Measurements from ENCODE around the gene KCTD14.
"Not testable (repeated sequence)": the region's sequence is repeated elsewhere in the genome, so short reads cannot be mapped to it uniquely, and the experiment has no call there.

Gene KCTD14

GRCh38 chr11:78025378-78025777, 2.3 kb upstream of the KCTD14 start:
- no peak for DNase-seq (ENCODE audit: low read depth, low spot score)

DNA sequence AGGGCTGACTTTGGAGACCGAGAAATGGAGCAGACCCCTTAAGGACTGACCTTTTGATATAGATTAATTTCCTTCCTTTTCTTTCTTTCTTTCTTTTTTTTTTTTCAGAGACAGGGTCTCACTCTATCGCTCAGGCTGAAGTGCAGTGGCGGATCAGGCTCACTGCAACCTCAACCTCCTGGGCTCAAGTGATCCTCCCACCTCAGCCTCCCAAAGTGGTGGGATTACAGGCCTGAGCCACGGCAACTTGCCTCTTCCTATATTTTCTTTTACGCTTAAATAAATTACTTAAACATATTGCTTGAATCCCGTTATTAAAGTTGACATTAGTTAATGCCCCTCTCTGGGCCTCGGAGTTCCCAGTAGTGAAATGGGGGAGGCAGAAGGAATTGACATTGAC, 350 bp upstream of the KCTD14 start:
- DNase-seq (ENCODE audit: low read depth, low spot score) = no peak

DNA sequence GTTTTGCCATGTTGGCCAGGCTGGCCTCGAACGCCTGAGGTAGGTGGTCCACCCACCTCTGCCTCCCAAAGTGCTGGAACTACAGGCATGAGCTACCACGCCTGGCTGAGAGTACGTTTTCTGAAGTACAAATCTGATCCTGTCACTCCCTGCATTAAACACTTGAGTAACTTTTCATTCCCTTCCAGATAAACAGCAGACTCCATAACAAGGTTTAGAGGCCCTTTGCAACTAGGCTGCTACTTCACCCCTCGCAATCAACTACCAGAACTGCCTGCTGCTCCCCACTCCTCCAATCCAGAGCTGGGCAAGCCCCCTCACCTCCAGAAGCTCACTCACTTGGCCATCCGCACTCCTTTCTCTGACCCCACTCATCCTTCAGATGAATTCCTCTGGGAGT, 1.5 kb downstream of the KCTD14 start:
- DNase-seq (ENCODE audit: low read depth, low spot score) = no peak

- no peak for DNase-seq (ENCODE audit: low read depth, low spot score)
Observed at GRCh38 chr11:78020246-78020645, 2.8 kb downstream of the KCTD14 start.

GRCh38 chr11:78019808-78020207, 3.3 kb downstream of the KCTD14 start:
- no peak for DNase-seq (ENCODE audit: low read depth, low spot score)

- no peak for DNase-seq (ENCODE audit: low read depth, low spot score)
Observed at GRCh38 chr11:78015878-78016277, 7.2 kb downstream of the KCTD14 start.

- not testable (repeated sequence) for DNase-seq (ENCODE audit: low read depth, low spot score)
Observed at GRCh38 chr11:78014937-78015520, 8.0 kb downstream of the KCTD14 start.

DNA sequence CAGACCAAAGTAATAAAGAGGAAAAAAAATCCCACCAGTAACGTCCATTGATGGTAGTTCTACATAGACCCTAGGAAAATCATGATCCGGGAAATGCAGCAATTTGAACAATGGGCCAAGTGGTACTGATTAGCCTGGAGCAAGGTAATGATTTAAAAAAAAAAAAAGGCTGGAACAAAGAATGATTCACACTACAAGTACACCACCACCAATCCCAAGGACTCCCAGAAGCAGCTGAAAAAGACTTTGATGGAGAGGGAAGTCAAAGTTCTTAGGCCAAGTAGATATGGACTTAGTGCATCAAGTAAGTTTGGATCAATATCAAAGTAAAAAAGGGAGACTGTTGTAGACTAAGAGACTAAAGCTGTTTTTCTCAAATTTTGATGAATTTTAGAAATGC, 11.8 kb downstream of the KCTD14 start:
- DNase-seq (ENCODE audit: low read depth, low spot score) = no peak

- DNase-seq (ENCODE audit: low read depth, low spot score) = no peak
Observed at GRCh38 chr11:78010755-78011154, 12.3 kb downstream of the KCTD14 start.

DNA sequence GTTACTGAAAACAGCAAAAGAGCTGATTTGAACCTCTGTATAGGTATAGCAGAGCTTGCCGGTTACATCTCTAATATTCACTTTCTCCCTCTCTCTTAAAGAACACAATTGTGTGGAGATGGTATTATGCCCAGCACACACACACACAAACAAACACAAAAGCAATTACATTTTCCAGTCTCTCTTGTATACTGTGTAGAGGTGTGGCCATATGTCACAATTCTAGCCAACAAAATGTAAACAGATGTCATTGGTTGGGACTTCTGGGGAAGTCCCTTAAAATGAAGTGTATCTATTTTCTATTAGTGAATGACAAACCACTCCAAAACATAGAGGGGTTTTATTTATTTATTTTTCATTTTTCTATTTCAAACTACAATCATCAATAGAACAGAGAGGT, 12.8 kb downstream of the KCTD14 start:
- DNase-seq (ENCODE audit: low read depth, low spot score) = no peak

- DNase-seq (ENCODE audit: low read depth, low spot score) = no peak
Observed at GRCh38 chr11:78009062-78009461, 14.0 kb downstream of the KCTD14 start.

DNA sequence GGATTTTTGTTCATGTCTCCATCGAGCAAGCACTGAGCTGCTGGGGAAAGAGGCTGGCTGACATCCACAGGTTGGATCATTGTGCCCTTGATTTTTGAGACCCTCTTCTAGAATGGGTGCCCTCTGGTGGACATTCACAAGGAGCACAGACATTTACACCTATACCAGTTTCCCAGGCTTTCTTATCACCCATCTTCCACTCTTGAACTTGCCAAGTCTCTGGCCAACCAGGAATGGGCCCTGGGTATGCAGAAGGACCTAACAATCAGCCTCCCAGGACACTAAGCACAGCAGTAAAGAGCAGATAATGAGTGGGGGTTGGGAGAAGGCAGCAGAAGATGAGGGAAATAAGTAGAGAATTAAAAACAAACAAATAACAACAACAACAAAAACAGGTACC, 22.9 kb downstream of the KCTD14 start:
- peak; percentile 13 for DNase-seq (ENCODE audit: low read depth, low spot score)

DNA sequence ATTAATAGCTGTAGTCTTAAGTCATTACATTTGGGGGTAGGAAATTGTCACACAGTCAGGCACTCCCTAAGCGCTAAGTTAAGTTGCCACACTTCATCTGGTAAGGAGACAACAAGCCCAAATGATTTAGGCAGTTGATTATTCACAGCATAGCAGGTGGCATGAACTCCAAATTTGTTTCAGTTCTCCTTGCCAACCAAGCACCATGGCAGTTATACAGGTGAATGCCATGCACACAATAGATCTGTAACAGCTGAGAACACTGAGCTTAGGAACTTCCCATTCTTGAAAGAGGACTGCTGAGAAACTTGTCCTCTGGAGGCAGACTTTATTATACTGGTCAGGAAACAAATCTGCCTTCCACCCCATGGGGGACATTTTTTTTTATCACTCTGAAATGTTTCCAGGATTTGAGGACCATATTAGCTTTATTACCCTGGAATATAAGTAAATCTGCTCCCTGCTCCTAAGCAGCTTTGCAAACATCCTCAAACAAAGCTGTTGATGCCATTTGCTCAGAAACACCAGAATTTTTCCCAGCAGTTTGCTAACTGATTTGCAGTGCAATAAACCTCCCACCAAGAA, 23.5 kb downstream of the KCTD14 start:
- no peak for DNase-seq (ENCODE audit: low read depth, low spot score)

- DNase-seq (ENCODE audit: low read depth, low spot score) = peak; percentile 92
Observed at GRCh38 chr11:77994434-77995362, 28.4 kb downstream of the KCTD14 start, which contains the start of gene INTS4. INTS4 (minus strand) TSS chr11:77994668; CDS start chr11:77994643, 25 bp downstream.

GRCh38 chr11:77993902-77994301, 29.2 kb downstream of the KCTD14 start:
- DNase-seq (ENCODE audit: low read depth, low spot score) = no peak

DNA sequence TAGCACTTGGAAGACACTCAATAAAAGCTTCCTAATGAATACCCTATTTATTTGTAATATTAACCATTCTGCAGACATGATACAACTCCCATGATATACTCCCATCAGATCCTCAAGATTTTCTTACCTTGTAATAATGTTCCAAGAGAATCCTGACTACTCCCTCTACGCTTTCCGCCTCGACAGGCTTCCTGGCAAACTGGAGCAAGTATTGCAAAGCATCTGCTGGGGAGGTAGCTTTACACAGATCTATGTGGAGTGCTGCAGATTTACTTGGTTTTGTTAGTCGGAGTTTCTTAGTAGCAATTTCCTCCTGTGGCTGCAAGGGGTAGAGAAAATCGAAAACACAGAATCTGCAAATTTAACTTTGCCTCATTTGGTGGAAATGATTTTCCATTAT, 32.1 kb downstream of the KCTD14 start:
- DNase-seq (ENCODE audit: low read depth, low spot score) = no peak

DNA sequence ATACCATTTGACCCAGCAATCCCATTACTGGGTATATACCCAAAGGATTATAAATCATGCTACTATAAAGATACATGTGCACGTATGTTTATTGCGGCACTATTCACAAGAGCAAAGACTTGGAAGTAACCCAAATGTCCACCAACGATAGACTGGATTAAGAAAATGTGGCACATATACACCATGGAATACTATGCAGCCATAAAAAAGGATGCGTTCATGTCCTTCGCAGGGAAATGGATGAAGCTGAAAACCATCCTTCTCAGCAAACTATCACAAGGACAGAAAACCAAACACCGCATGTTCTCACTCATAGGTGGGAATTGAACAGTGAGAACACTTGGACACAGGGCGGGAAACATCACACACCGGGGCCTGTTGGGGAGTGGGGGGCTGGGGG, 36.6 kb downstream of the KCTD14 start:
- DNase-seq (ENCODE audit: low read depth, low spot score) = not testable (repeated sequence)

GRCh38 chr11:77981346-77981947, 41.6 kb downstream of the KCTD14 start:
- no peak for DNase-seq (ENCODE audit: low read depth, low spot score)

DNA sequence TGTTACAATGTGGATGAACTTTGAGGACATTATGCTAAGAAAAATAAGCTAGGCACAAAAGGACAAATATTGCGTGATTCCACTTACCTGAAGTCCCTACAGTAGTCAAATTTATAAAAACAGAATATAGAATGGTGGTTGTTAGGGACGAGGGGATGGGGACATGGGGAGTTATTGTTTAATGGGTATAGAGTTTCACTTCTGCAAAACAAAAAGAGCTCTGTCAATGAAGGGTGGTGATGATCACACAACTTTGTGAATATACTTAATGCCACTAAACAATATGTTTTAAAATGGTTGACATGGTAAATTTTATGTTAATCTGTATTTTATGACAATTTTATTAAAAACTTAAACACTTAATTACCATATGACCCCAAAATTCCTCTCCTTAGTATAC, 54.7 kb downstream of the KCTD14 start:
- no peak for DNase-seq (ENCODE audit: low read depth, low spot score)

DNA sequence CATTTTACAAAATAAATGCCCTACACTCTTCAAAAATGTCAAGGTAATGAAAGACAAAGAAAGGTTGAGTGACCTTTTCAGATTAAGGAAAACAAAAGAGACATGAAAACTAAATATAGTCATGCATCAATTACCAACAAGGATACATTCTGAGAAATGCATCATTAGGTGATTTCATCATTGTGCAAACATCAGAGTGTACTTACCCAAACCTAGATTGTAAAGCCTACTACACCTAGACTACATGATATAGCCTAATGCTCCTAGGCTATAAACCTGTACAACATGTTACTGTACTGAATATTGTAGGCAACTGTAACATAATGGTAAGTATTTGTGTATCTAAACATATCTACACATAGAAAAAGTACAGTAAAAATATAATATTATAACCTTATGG, 55.3 kb downstream of the KCTD14 start:
- DNase-seq (ENCODE audit: low read depth, low spot score) = no peak

- DNase-seq (ENCODE audit: low read depth, low spot score) = no peak
Observed at GRCh38 chr11:77967121-77967520, 56.0 kb downstream of the KCTD14 start.

GRCh38 chr11:77966338-77966737, 56.7 kb downstream of the KCTD14 start:
- no peak for DNase-seq (ENCODE audit: low read depth, low spot score)

Data from activated naive CD8-positive, alpha-beta T cell treated with anti-CD3 and anti-CD28 coated beads, Interleukin-2, amount 50 U/mL, for 16 hours (primary cell).